BJ (cell line): ENCODE data around the gene CYP4A22. TPM values are rescaled to one million over a fixed set of nuclear protein-coding genes. Genes with fewer than 3 reads are reported as not detected.

Source experiments
- CTCF ChIA-PET: fragments of 350-600 bp; formaldehyde crosslinking; extraction: SDS; loops from one replicate; lab custom pipeline; 2021; ENCODE audit warnings: antibody characterized with exemption, inconsistent platforms; lab: Yijun Ruan, JAX
- POLR2A ChIA-PET: fragments of 300-600 bp; sonication (Branson Sonifier 250); formaldehyde crosslinking; extraction: SDS; loops from one replicate; lab custom pipeline; 2021; ENCODE audit warnings: antibody characterized with exemption; lab: Charles Lee
- DNase-seq: peaks from one replicate; pipeline ENCODE4 v3.0.0-alpha.2; 2011; ENCODE audit warnings: low read depth
- H3K27me3 ChIP-seq: 2 replicates; pipeline ENCODE4 v1.6.0; 2011; ENCODE audit warnings: low read length; ENCODE audit not compliant: control insufficient read depth, insufficient read depth
- H3K36me3 ChIP-seq: 2 replicates; pipeline ENCODE4 v1.5.1; 2011; ENCODE audit warnings: low read length; ENCODE audit not compliant: control insufficient read depth, insufficient read depth
- H3K4me3 ChIP-seq: 2 replicates; pipeline ENCODE4 v1.5.1; 2011; ENCODE audit warnings: low read depth, mild to moderate bottlenecking, control low read depth, low read length
- polyA plus RNA-seq: library from polyadenylated mRNA; depleted of rRNA; stranded (reverse); fragments of >200 nt; gene quantifications from 2 replicates; pipeline ENCODE4 v1.2.3, GENCODE V29; 2011
- TF ChIP-seq, protein P1 (sequence below): IDR thresholded peaks from 2 replicates; pipeline ENCODE4 v1.5.1; 2011; ENCODE audit warnings: low read depth, mild to moderate bottlenecking, control low read depth, inconsistent platforms, low read length, moderate library complexity; ENCODE audit not compliant: insufficient read depth

CYP4A22 gene
- polyA plus RNA-seq, 1 experiment: not detected

DNA sequence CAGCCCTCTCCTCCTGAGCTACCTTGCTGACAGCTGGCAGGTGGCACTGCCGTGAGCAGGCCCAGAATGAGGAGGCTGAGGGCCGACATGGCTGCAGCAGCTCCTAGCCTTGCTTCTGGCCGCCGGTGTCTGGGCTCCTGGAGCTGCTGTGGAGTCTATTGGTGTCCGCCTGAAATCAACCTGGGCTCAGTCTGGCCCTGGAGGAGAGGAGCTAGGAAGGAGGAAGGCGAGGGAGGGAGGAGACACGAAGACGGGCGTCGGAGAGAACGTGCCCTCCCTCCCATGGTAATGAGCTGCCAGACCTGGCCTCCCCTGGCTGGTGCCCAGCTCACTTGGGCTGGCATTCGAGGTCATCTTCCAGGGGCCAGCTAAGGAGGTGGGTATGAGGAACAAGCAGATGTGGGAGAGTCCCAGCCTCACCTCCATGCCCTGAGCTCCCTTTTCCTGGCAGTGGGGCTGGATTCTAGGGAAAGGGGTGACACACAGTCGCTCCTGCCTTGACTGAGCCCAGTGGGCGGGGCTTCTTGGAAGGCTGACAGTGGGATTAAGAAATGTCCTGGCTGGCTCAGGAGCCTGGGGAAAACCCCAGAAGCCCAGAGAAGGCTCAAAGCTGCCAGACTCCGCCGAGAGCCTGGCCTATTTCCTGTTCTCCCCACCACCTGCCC lies 52.7 kb downstream of the CYP4A22 start, which contains the start of gene PDZK1IP1:
Gene PDZK1IP1 (minus strand): TSS at position 193 of the 665 bp plus-strand sequence. CDS start 104 bp downstream, at position 89.
- Histone ChIP-seq H3K4me3 (no peak within 1 kb of the TSS), H3K27me3 (peaks cover 7% of the 10 kb centered on the region; the same call in 1 of the 2 replicates), H3K36me3 (no peaks in the 10 kb centered on the region)
- peak; percentile 12 for DNase-seq
- CTCF ChIA-PET: interaction anchor here (0.6 to 5.9 kb wide), 9 partner anchors 8 to 520 kb away, joined by 3 to 66 read pairs (median 4); no protein-coding TSS in a partner anchor
- POLR2A ChIA-PET: interaction anchor here (1.1 kb wide), 1 partner anchor 11 kb away, joined by 3 read pairs; no protein-coding TSS in a partner anchor
- TF ChIP-seq, protein P1, sequence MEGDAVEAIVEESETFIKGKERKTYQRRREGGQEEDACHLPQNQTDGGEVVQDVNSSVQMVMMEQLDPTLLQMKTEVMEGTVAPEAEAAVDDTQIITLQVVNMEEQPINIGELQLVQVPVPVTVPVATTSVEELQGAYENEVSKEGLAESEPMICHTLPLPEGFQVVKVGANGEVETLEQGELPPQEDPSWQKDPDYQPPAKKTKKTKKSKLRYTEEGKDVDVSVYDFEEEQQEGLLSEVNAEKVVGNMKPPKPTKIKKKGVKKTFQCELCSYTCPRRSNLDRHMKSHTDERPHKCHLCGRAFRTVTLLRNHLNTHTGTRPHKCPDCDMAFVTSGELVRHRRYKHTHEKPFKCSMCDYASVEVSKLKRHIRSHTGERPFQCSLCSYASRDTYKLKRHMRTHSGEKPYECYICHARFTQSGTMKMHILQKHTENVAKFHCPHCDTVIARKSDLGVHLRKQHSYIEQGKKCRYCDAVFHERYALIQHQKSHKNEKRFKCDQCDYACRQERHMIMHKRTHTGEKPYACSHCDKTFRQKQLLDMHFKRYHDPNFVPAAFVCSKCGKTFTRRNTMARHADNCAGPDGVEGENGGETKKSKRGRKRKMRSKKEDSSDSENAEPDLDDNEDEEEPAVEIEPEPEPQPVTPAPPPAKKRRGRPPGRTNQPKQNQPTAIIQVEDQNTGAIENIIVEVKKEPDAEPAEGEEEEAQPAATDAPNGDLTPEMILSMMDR: no peak

DNA sequence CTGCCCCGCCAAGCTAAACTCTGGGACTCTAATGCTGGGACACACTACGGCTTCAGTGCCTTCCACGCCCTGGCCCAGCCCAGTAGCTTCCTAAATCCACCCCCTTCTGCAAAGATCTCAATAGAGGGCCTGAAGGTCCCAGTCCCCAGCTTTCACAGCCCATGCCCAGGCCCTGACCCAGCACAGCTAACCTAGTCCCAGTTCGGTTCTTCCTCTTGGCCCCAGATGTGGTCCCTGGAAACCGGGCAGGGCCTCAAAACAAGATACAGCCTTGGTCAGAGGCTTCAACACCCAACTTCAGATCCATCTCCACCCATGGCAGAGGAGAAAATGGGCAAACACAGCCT lies 53.2 kb downstream of the CYP4A22 start:
- no peak overlapping the region for H3K4me3 ChIP-seq
- TF ChIP-seq, protein P1: no peak
- no peaks in the 10 kb centered on the region for H3K36me3 ChIP-seq
- ChIA-PET CTCF (interaction anchor here (0.7 to 5.9 kb wide), 8 partner anchors 9 to 520 kb away, joined by 4 to 66 read pairs (median 4); no protein-coding TSS in a partner anchor), POLR2A (interaction anchor here (1.1 kb wide), 1 partner anchor 11 kb away, joined by 3 read pairs; no protein-coding TSS in a partner anchor)
- peaks cover 7% of the 10 kb centered on the region; the same call in 1 of the 2 replicates for H3K27me3 ChIP-seq
- no peak for DNase-seq

DNA sequence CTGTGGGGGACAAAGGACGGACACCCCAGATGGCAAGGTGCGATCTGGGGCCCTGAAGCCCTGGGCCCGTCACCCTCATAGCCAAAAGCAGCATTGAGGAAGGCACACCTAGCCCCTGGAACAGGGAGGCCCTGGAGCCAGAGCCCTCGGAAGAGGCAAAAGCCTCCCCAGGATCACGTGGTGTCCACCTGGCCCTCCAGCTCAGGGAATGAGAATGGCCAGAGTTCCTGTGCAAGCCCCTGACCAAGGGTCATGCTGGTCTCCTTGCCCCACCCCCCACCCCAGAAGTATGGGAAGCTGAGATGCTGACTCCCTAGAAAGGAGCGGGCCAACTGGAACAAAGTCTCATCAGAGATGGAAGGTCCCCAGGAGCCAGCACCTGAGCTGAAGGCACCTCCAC lies 53.6 kb downstream of the CYP4A22 start:
- POLR2A ChIA-PET: no interaction called here

DNA sequence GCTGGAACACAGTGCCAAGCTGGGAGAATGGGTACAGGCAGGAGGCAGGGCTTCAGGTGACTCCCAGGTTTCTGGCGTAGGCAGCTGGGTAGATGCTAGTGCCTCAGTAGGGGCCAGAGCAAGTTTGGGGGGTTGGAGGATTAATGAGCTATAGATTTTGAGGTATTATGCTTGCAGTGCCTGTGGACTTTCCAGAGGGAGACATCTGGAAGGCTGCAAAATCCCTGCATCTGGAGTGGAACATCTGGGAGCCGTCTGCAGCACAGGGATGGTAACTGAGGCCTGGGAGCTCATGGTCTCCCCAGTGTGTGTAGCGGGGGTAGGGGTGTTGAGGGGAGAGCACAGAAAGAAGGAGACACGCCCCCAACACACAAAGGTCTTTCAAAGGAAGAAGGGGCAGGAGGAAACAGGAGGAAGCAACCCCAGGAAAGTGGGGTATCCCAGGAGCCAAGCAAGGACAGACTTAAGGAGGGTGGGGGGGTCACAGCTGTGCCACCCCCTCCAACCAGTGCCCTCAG lies 54.8 kb downstream of the CYP4A22 start:
- DNase-seq: no peak
- Histone ChIP-seq H3K36me3 (no peaks in the 10 kb centered on the region), H3K27me3 (peaks cover 7% of the 10 kb centered on the region; the same call in 1 of the 2 replicates), H3K4me3 (no peak overlapping the region)
- ChIA-PET CTCF (interaction anchor here (0.8 to 6.0 kb wide), 24 partner anchors 9 to 534 kb away, joined by 3 to 66 read pairs (median 4); partner anchors contain the start of gene FOXD2), POLR2A (no interaction called here)
- TF ChIP-seq, protein P1: no peak

More for the DNA sequence above, 53.6 kb downstream of the CYP4A22 start:
- Histone ChIP-seq H3K27me3 (peaks cover 7% of the 10 kb centered on the region; the same call in 1 of the 2 replicates), H3K4me3 (no peak overlapping the region), H3K36me3 (no peaks in the 10 kb centered on the region)
- no peak for DNase-seq
- TF ChIP-seq, protein P1: no peak
- CTCF ChIA-PET: interaction anchor here (0.5 to 5.9 kb wide), 7 partner anchors 8 to 245 kb away, joined by 3 to 66 read pairs (median 5); no protein-coding TSS in a partner anchor
